Smooth muscle cell (in vitro differentiated cells): ENCODE data around the gene ATXN1. TPM values are rescaled to one million over a fixed set of nuclear protein-coding genes. Genes with fewer than 3 reads are reported as not detected.
A peak's percentile ranks its signal among the peaks of the same experiment; 100 is the strongest.

ENCODE experiments used
- DNase-seq: peaks from one replicate; lab custom pipeline; 2025; ENCODE audit not compliant: unreplicated experiment; lab: John Stamatoyannopoulos, UW
- H2AFZ ChIP-seq: fragments of 200-600 bp; sonication (generic); 2 replicates; pipeline ENCODE4 v1.6.0; 2016; ENCODE audit warnings: antibody characterized with exemption, low read depth, mild to moderate bottlenecking
- H3F3A ChIP-seq: fragments of 200-600 bp; sonication (generic); 2 replicates; pipeline ENCODE4 v1.6.0; 2017; ENCODE audit warnings: antibody characterized with exemption, low read depth
- H3K27ac ChIP-seq: fragments of 200-600 bp; sonication (generic); 2 replicates; pipeline ENCODE4 v1.5.1; 2016; ENCODE audit warnings: low read depth, mild to moderate bottlenecking
- H3K27me3 ChIP-seq: fragments of 200-600 bp; sonication (generic); 2 replicates; pipeline ENCODE4 v1.6.1; 2016; ENCODE audit warnings: low read depth, mild to moderate bottlenecking
- H3K36me3 ChIP-seq: fragments of 200-600 bp; sonication (generic); 2 replicates; pipeline ENCODE4 v1.5.1; 2016; ENCODE audit warnings: low read depth
- H3K4me1 ChIP-seq: fragments of 200-600 bp; sonication (generic); 2 replicates; pipeline ENCODE4 v1.5.1; 2016; ENCODE audit warnings: low read depth
- H3K4me2 ChIP-seq: fragments of 200-600 bp; sonication (generic); 2 replicates; pipeline ENCODE4 v1.6.0; 2016; ENCODE audit warnings: mild to moderate bottlenecking
- H3K4me3 ChIP-seq: fragments of 200-600 bp; sonication (generic); 2 replicates; pipeline ENCODE4 v1.5.1; 2016; ENCODE audit warnings: mild to moderate bottlenecking
- H3K79me2 ChIP-seq: fragments of 200-600 bp; sonication (generic); 2 replicates; pipeline ENCODE4 v1.6.0; 2016; ENCODE audit warnings: low read depth, mild to moderate bottlenecking
- H3K9ac ChIP-seq: fragments of 200-600 bp; sonication (generic); 2 replicates; pipeline ENCODE4 v1.6.0; 2016; ENCODE audit warnings: low read depth
- H3K9me3 ChIP-seq: fragments of 200-600 bp; sonication (generic); replicated peaks from 2 replicates; pipeline ENCODE4 v1.5.1; 2016; ENCODE audit warnings: low read depth
- H4K20me1 ChIP-seq: fragments of 200-600 bp; sonication (generic); 2 replicates; pipeline ENCODE4 v1.6.0; 2016; ENCODE audit warnings: low read depth
- WGBS: methylation state at CpG from one replicate; pipeline ENCODE4 v1.1.7; 2016; ENCODE audit warnings: low lambda C conversion rate; 5-methylcytosine and 5-hydroxymethylcytosine counted together
- polyA plus RNA-seq: library from polyadenylated mRNA; unstranded; fragments of >200 nt; fragmentation: Nextera tagmentation; extraction: Ambion mirVana; gene quantifications from 2 replicates; pipeline ENCODE4 v1.2.1, GENCODE V29; 2016
- total RNA-seq: library from RNA; depleted of rRNA; stranded (reverse); fragments of >200 nt; gene quantifications from 2 replicates; pipeline ENCODE4 v1.2.3, GENCODE V29; 2014
- TF ChIP-seq, protein P1 (sequence below): fragments of 200-600 bp; sonication (generic); IDR thresholded peaks from 2 replicates; pipeline ENCODE4 v1.5.1; 2017; ENCODE audit warnings: borderline replicate concordance, mild to moderate bottlenecking, antibody characterized with exemption; ENCODE audit not compliant: insufficient read depth, poor library complexity, severe bottlenecking

ATXN1 gene
- total and polyA plus RNA-seq, 2 experiments from 2014 or later, result 17.9 to 40.6 TPM

DNA sequence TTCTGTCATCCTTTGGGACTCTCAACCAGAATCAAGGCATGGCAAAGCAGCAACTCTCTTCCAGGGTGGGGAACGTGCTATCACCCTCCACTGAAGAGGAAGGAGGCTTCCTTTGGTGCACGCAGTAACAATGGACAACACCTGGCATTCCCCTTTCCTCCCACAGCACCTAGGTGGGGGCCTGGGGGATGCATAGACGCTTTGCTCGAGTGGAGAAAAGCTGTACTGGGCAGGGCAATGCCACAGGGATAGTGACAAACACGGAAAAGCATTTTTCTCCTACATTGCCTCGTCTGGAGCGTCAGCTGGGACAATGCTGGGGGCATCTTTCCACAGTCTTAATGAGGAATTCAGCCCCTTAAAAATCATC lies 439.9 kb downstream of the ATXN1 start:
- Histone ChIP-seq H3K4me2 (peak overlapping the region; percentile 74), H3K4me3 (no peak overlapping the region), H3K9ac (peak overlapping the region; percentile 10), H2AFZ (no peak overlapping the region), H3K79me2 (peaks cover under 1% of the 10 kb centered on the region), H3K36me3 (peaks cover 4% of the 10 kb centered on the region), H3K4me1 (peaks cover 5% of the 10 kb centered on the region), H3K9me3 (no peaks in the 10 kb centered on the region), H3K27ac (peak overlapping the region; percentile 92), H3F3A (peaks cover 31% of the 10 kb centered on the region), H3K27me3 (no peaks in the 10 kb centered on the region), H4K20me1 (peaks cover 94% of the 10 kb centered on the region)
- TF ChIP-seq, protein P1, sequence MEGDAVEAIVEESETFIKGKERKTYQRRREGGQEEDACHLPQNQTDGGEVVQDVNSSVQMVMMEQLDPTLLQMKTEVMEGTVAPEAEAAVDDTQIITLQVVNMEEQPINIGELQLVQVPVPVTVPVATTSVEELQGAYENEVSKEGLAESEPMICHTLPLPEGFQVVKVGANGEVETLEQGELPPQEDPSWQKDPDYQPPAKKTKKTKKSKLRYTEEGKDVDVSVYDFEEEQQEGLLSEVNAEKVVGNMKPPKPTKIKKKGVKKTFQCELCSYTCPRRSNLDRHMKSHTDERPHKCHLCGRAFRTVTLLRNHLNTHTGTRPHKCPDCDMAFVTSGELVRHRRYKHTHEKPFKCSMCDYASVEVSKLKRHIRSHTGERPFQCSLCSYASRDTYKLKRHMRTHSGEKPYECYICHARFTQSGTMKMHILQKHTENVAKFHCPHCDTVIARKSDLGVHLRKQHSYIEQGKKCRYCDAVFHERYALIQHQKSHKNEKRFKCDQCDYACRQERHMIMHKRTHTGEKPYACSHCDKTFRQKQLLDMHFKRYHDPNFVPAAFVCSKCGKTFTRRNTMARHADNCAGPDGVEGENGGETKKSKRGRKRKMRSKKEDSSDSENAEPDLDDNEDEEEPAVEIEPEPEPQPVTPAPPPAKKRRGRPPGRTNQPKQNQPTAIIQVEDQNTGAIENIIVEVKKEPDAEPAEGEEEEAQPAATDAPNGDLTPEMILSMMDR, result no peak
- DNase-seq, result no peak
- 61% methylated on average over 7 of the region's 7 CpGs for WGBS

DNA sequence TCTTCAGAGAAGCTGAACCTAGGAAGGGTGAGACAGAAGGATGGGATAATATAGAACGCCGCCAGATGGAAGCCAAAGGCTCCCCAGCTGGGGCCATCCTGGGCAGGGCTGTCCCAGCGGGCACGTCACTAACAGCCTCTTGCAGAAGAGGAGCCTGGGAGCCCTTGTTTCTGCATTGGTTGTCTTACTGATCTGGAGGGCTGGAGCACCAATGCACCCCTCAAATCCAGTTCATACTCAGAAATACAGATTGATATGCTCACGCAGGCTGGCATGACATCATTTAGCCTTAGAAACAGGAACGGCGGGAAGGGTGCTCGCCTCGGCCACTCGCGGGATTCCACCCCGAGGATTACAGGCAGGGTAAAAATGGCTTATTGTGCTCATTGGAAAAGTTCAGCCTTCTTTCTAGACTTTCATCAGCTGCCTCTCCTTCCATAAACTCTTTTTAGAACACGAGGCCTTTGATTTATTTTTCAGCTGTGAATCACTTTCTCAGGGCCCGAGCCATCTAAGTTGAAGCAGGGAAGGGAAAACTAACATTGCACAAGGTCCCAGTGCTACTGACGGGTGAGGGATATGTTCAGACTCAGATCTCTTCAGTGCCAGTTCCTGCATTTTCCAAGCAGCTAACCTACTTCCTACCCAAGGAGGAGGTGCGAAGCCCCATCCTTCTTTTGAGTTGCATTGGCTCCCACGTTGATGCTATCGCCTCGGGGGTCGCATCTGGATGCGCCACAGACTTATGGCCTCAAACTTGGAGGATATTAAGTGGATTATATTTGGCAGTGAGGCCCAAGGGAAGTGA lies 440.5 kb downstream of the ATXN1 start:
- Histone ChIP-seq H3K9me3 (no peaks in the 10 kb centered on the region), H2AFZ (no peak overlapping the region), H3K36me3 (peaks cover 2% of the 10 kb centered on the region), H3K4me1 (peaks cover 5% of the 10 kb centered on the region), H3K9ac (peak overlapping the region; percentile 69), H3K4me3 (peak overlapping the region; percentile 6), H3K27ac (peak overlapping the region; percentile 92), H3K27me3 (no peaks in the 10 kb centered on the region), H3K79me2 (peaks cover 3% of the 10 kb centered on the region), H3F3A (peaks cover 31% of the 10 kb centered on the region), H4K20me1 (peaks cover 95% of the 10 kb centered on the region), H3K4me2 (peak overlapping the region; percentile 74)
- no peak for DNase-seq
- 56% methylated on average over 21 of the region's 21 CpGs for WGBS
- TF ChIP-seq, protein P1, result no peak

DNA sequence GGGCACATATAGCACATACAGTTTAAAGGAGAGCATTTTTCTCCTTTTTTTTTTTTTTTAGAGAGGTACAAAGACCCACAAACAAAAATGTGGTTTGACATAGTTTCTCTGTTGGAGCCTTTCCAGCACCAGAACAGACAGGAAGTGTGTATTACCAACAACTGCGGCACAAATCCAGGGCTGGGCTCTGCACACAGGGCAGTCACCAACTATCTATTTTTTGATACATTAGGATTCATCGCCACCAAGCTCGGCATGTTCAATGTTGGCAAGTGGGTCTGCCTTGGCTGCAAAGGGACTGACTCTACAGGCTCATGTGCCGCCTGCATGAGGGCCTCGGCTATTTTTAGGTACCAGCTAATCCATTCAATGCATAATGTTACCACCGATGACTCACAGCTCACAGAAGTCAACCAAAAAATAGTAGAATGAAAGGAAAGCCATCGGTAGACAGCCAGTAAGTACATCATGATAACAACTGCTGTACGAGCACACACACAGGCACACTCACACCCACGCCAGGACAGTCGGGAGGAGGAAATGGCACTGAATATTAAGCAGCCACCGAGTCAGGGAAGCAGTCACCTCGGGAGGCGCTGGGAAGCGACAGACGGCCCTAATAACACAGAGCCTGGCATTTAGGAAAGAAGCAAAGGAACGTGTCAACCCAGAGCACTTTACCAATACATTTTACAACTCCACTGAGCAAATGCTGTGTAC lies 441.3 kb downstream of the ATXN1 start:
- H3K79me2 ChIP-seq, result peaks cover 3% of the 10 kb centered on the region
- no peaks in the 10 kb centered on the region for H3K36me3 ChIP-seq
- TF ChIP-seq, protein P1, result no peak
- no peak overlapping the region for H2AFZ ChIP-seq
- H4K20me1 ChIP-seq, result peaks cover 97% of the 10 kb centered on the region
- DNase-seq, result peak; percentile 55
- no peaks in the 10 kb centered on the region for H3K27me3 ChIP-seq
- H3K9me3 ChIP-seq, result no peaks in the 10 kb centered on the region
- H3K4me1 ChIP-seq, result peaks cover 5% of the 10 kb centered on the region
- H3K27ac ChIP-seq, result peak overlapping the region; percentile 92
- H3F3A ChIP-seq, result peaks cover 31% of the 10 kb centered on the region
- peak overlapping the region; percentile 74 for H3K4me2 ChIP-seq
- H3K4me3 ChIP-seq, result peak overlapping the region; percentile 6
- peak overlapping the region; percentile 69 for H3K9ac ChIP-seq
- WGBS, result 5% methylated on average over 16 of the region's 16 CpGs
